NT2/D1 (cell line): Measurements from ENCODE around the gene MACO1.

Source experiments
- YY1 ChIP-seq: IDR thresholded peaks from 2 replicates; pipeline ENCODE4 v1.6.1; 2011; ENCODE audit not compliant: insufficient read length, insufficient read depth
- ZNF274 ChIP-seq: IDR thresholded peaks from 2 replicates; pipeline ENCODE4 v1.6.1; 2011; ENCODE audit warnings: mild to moderate bottlenecking, low read depth, low read length

DNA sequence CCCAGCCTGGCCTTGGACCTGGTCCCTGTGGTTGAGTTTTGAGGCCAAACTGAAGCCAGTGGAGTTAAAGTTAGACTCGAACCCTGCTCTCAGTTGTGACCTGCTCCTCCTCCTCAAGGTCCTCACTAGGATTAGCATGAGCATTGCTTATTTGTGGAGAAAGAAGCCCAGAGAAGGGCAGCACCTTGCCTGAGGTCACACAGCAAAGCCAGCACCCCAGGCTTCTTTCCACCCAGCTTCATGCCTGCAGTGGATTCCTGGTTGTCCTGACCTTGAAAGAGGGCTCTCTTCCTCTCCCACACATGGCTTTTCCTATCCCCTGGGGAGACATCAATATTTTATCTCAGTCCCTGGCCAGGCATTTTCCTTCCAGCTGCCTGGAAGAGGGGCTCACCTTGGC lies 115.5 kb downstream of the MACO1 start:
- TF ChIP-seq YY1: no peak
- no peak for TF ChIP-seq ZNF274
